Skeletal muscle satellite cell (primary cell): Measurements from ENCODE around the gene ZBED2.

Source experiments
- H3K27me3 ChIP-seq: 2 replicates; pipeline ENCODE4 v1.7.0; 2013; ENCODE audit warnings: low read length; ENCODE audit not compliant: control insufficient read depth, insufficient read depth
- H3K36me3 ChIP-seq: 2 replicates; pipeline ENCODE4 v1.7.0; 2013; ENCODE audit warnings: mild to moderate bottlenecking, control low read depth, low read length; ENCODE audit not compliant: insufficient read depth
- H3K4me1 ChIP-seq: 2 replicates; pipeline ENCODE4 v1.7.0; 2013; ENCODE audit warnings: low read length; ENCODE audit not compliant: control insufficient read depth, insufficient read depth
- H3K4me2 ChIP-seq: 2 replicates; pipeline ENCODE4 v1.7.0; 2013; ENCODE audit warnings: mild to moderate bottlenecking, low read length
- H3K4me3 ChIP-seq: 2 replicates; pipeline ENCODE4 v1.7.0; 2013; ENCODE audit warnings: low read length
- H3K9ac ChIP-seq: 2 replicates; pipeline ENCODE4 v1.7.0; 2013; ENCODE audit warnings: mild to moderate bottlenecking, low read depth, low read length, moderate library complexity
- H3K9me3 ChIP-seq: replicated peaks from 2 replicates; pipeline ENCODE4 v1.7.0; 2013; ENCODE audit warnings: mild to moderate bottlenecking, control low read depth, low read length

ZBED2 gene

DNA sequence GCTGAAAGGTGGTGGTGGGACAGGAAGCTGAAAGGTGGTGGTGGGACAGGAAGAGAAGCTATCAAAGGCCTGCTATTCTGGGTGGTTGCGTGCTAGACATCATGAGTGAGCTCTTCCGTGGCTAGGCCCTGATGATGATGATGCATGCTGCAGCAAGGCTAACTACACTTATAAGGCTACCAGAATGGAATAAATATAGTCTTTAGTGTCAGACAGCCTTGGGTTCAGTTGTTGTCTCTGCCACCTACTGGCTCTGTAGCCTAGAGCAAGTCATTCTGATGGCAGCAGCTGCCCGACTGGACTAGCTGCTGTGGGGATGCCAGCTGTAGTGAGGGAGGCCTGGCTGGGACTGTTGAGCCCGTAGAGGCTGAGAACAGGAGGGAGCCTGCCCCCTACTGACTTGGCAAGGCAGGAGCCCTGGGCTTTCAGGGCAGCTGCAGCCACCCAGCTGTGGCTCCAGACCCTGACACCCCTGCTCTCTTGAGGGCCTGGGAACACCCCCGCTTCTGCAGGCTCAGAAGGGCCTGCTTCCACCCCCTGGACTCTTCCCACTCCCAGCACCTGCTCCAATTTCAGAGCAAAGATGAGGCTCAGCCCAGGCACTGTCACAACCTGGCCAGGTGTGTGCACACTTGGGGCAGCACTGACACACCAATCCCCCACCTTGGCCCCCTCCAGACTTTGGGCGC is 21.4 kb upstream of the ZBED2 start:
- Histone ChIP-seq H3K4me3 (no peak overlapping the region), H3K9me3 (no peaks in the 10 kb centered on the region)

DNA sequence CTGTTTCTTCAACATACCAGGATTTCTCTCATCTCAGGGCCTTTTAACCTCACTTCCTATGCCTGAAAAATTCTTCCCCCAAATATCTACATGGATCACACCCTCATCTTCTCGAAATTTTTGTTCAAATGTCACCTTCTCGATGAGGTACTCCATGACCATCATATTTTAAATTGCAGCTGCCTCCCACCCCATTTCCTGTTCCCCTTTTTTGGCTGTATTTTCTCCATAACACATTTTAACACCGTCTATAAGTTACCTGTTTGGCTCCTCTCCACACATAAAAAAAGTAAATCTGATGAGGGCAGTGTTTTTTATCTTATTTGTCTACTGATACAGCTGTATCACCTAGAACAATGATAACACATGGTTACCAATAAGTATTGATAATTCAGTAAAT is 20.7 kb upstream of the ZBED2 start:
- H3K9me3 ChIP-seq: no peaks in the 10 kb centered on the region
- H3K27me3 ChIP-seq: no peaks in the 10 kb centered on the region
- H3K4me3 ChIP-seq: no peak overlapping the region
- H3K4me1 ChIP-seq: no peaks in the 10 kb centered on the region
- H3K9ac ChIP-seq: no peak overlapping the region
- H3K4me2 ChIP-seq: no peak overlapping the region
- no peaks in the 10 kb centered on the region for H3K36me3 ChIP-seq

More for the DNA sequence above, 21.4 kb upstream of the ZBED2 start:
- Histone ChIP-seq H3K27me3 (no peaks in the 10 kb centered on the region), H3K9ac (no peak overlapping the region), H3K36me3 (no peaks in the 10 kb centered on the region), H3K4me2 (no peak overlapping the region), H3K4me1 (no peaks in the 10 kb centered on the region)

DNA sequence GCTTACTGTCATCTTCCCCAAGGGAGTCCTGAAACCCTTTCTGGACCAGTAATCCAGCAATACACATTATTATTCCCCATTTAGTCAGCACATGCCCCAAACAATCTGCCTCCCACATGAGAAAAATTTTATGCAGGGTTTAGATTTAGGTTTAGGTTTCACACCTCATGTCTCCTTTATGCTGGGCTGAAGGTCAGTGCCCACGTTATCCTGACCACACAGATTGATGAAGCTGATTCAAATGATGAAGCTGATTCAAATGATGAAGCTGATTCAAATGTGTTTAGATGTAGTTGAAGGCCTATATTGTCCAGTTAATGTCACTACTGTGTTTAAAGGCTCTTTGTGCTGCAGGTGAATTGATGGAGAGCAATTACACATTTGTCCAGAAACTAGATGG is 18.1 kb upstream of the ZBED2 start:
- H3K27me3 ChIP-seq: no peaks in the 10 kb centered on the region
- H3K4me1 ChIP-seq: no peaks in the 10 kb centered on the region
- H3K9ac ChIP-seq: no peak overlapping the region
- H3K4me2 ChIP-seq: no peak overlapping the region
- H3K36me3 ChIP-seq: no peaks in the 10 kb centered on the region
- no peaks in the 10 kb centered on the region for H3K9me3 ChIP-seq
- H3K4me3 ChIP-seq: no peak overlapping the region

DNA sequence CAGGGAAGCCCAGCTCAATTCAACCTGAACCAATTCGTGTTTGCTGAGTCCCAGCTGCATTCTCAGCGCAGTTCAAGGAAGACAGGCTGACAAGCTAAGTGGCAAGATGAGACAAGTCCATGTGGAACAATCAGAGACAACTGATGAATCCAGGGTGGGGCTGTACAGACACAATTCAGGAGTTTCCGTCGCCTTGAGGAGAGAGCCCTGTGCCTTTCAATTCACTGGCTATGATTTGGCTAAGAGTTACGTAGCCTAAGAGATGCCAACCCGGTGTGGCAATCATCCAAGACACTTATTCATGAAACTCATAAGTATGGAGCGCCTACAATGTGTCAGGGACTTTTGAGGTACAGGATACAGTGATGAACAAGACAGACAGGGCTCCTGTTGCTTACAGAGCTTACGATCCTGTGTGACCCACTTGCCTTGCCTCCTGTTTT is 15.5 kb upstream of the ZBED2 start:
- Histone ChIP-seq H3K4me1 (no peaks in the 10 kb centered on the region), H3K36me3 (no peaks in the 10 kb centered on the region), H3K27me3 (no peaks in the 10 kb centered on the region), H3K9me3 (no peaks in the 10 kb centered on the region), H3K9ac (no peak overlapping the region), H3K4me3 (no peak overlapping the region), H3K4me2 (no peak overlapping the region)

DNA sequence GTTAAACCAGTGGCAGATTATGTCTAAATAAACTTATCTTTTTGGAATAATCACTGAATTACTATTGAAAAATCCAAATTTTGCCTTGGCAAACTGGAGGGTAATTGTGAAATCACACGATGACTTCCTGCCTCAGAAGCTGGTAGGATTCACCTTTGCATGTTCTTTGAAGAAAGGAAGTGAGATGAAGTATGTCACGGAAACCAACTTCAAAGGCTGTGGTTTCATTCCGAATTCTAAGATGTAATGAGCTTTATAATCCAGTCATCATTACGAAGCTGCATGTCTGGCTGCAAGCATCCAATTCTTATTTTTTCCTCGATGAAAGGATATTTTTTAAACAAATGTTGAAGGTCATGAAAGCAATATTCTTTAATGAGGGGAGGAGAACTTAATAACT is 15.0 kb upstream of the ZBED2 start:
- Histone ChIP-seq H3K9ac (no peak overlapping the region), H3K36me3 (no peaks in the 10 kb centered on the region)

DNA sequence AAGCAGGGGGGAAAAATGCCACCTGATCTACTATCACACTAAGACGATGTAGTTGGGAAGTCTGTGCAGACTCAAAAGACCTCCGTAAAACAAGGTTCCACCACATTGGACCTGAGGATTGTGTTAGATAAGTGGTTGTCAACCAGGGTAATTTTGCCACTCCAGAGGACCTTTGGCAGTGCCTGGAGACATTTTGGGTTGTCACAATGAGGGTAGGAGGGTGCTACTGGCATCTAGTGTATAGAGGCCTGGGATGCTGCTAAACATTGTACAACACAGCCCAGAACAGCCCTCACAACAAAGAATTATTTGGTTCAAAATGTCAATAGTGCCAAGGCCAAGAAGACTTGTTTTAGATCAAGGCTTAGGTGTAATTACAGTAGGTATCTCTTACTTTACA is 14.6 kb upstream of the ZBED2 start:
- Histone ChIP-seq H3K27me3 (no peaks in the 10 kb centered on the region), H3K4me3 (no peak overlapping the region), H3K9ac (no peak overlapping the region), H3K4me1 (peaks cover 7% of the 10 kb centered on the region), H3K9me3 (no peaks in the 10 kb centered on the region), H3K36me3 (no peaks in the 10 kb centered on the region), H3K4me2 (no peak overlapping the region)

More for the DNA sequence above, 15.0 kb upstream of the ZBED2 start:
- Histone ChIP-seq H3K27me3 (no peaks in the 10 kb centered on the region), H3K9me3 (no peaks in the 10 kb centered on the region), H3K4me1 (peaks cover 3% of the 10 kb centered on the region), H3K4me2 (no peak overlapping the region), H3K4me3 (no peak overlapping the region)

DNA sequence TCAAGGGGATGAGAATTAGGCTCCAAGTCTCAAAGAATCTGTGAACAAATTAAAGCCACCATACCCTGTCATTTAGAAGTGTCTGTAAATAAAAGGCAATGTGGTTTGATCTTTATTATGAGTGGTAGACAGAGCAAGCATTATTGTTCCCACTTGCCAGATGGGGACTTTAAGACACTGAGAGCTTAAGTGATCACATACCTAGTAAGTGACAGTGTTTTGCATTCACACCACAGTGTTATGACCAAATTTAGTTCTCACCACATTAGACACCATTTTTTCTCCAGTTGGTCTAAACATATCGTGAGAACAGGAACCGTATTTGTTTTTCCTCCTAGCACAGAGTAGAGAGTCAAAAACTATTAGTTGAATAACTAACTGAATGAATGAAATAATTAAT is 13.2 kb upstream of the ZBED2 start:
- H3K36me3 ChIP-seq: no peaks in the 10 kb centered on the region
- peaks cover 17% of the 10 kb centered on the region for H3K4me1 ChIP-seq
- H3K4me3 ChIP-seq: no peak overlapping the region
- H3K4me2 ChIP-seq: no peak overlapping the region
- no peaks in the 10 kb centered on the region for H3K27me3 ChIP-seq
- H3K9me3 ChIP-seq: no peaks in the 10 kb centered on the region
- no peak overlapping the region for H3K9ac ChIP-seq

DNA sequence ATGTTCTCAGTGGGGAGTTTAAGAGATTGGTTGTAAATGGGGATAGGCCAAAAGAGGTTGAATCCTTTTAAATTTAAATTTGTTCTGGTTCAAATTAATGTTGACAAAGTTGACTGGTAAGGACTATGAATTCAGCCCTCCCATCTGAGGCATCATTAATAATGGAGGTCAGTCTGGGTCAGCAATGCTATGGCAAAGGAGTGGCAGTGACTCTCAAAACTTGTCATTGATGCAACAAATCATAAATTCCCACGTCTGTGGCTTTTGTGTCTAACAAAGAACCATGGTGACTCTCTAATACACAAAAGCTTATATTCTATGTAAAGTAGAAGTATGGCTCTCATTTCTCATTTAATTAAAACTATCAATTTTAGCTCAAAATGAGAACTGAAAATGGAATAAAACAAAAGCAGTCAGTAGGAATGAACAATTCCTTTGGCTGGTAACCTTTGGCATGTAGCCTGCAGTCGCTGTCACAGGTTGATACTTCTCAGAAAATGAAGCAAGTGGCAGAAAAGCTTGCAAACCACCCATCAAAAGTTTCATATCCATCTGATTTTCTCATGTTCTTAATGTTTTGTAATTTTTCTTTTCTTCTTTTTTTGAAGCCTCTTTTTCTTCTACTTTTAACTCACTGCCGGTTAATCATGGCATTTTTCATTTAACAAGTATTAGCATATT is 12.2 kb upstream of the ZBED2 start:
- Histone ChIP-seq H3K4me2 (no peak overlapping the region), H3K9me3 (no peaks in the 10 kb centered on the region), H3K9ac (no peak overlapping the region), H3K36me3 (no peaks in the 10 kb centered on the region), H3K4me1 (peaks cover 17% of the 10 kb centered on the region), H3K4me3 (no peak overlapping the region), H3K27me3 (no peaks in the 10 kb centered on the region)

DNA sequence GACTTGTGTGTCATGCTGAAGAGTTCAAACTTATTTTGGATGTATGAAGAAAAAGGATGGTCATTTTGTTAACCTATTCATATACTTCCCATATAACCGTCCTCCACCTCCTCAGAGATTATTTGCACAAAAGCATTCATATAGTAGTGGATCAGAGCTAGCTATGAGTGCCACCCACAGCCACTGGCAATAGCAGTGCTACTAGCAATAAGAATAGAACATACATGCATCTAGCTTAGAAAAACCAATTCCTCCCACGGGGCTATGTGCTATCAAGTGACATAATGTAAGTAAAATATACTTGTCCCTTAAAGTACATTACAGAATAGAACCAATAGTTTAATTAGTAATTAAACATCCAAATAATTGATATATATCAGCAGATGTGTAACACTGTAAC is 10.3 kb upstream of the ZBED2 start:
- no peaks in the 10 kb centered on the region for H3K9me3 ChIP-seq
- H3K9ac ChIP-seq: no peak overlapping the region
- H3K27me3 ChIP-seq: no peaks in the 10 kb centered on the region
- peaks cover 17% of the 10 kb centered on the region for H3K4me1 ChIP-seq
- no peaks in the 10 kb centered on the region for H3K36me3 ChIP-seq
- H3K4me2 ChIP-seq: no peak overlapping the region
- no peak overlapping the region for H3K4me3 ChIP-seq

DNA sequence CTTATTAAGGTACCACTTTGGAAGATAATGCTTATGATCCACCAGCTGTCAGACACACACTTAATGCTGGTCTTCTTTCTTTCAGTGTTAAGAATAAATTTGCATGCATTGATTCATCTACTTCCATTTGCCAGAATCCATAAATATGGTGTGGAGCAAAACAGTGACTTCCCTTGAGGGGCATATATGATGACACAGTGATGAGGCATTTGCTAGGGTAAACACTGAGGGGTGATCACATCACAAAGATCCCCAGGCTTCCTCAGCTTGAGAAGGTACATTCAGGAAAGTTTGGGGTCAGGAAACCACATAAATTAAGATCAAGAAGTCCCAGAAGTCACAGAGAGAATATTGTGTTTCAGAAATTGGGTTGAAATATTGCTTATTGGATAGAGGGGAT is 9.9 kb upstream of the ZBED2 start:
- Histone ChIP-seq H3K4me2 (no peak overlapping the region), H3K9me3 (no peaks in the 10 kb centered on the region), H3K36me3 (no peaks in the 10 kb centered on the region), H3K27me3 (no peaks in the 10 kb centered on the region), H3K4me1 (peaks cover 17% of the 10 kb centered on the region), H3K4me3 (no peak overlapping the region), H3K9ac (no peak overlapping the region)

DNA sequence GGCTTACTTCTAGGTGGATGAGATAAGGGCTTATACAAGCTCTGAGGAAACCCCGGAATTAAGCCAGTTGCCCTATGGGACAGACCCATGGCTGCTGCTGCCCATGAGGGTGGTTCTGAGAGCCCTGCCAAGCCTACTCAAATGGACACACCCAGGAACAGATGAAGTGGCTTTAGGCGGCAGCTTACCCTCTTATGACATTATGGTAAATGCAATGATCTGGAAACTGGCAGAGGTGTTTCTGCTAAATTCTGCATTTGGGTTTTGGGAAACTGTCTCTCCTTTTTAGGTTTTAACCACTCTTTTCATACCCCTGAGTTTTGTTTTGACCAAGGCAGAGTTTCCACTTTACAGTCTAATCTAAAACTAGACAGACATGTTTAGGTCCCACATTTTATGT is 9.0 kb upstream of the ZBED2 start:
- H3K4me3 ChIP-seq: no peak overlapping the region

DNA sequence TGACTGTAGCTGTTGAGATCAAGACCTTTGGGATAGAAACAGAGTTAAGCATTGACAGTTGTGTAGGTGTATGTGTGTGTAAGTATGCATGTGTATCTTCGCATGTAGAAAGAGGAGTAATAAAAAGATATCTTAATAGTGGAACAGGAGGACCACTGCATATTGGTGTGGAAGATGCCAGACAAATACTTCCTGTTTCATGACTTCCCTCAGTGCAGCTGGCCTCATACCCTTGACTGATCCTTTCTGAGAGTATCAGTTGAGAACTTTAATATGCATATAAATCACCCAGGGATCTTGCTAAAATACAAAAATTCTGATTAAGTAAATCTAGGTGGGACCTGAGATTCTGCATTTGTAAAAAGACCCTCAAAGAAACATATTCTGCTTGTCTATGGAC is 8.5 kb upstream of the ZBED2 start:
- Histone ChIP-seq H3K4me2 (no peak overlapping the region), H3K4me3 (no peak overlapping the region), H3K27me3 (no peaks in the 10 kb centered on the region), H3K36me3 (no peaks in the 10 kb centered on the region), H3K9me3 (no peaks in the 10 kb centered on the region), H3K4me1 (peaks cover 18% of the 10 kb centered on the region), H3K9ac (no peak overlapping the region)

More for the DNA sequence above, 9.0 kb upstream of the ZBED2 start:
- Histone ChIP-seq H3K36me3 (no peaks in the 10 kb centered on the region), H3K9me3 (no peaks in the 10 kb centered on the region), H3K27me3 (no peaks in the 10 kb centered on the region), H3K4me2 (no peak overlapping the region), H3K4me1 (peaks cover 17% of the 10 kb centered on the region), H3K9ac (no peak overlapping the region)
